Keratinocyte (primary cell): Measurements from ENCODE around the gene SSH2. TPM values are rescaled to one million over a fixed set of nuclear protein-coding genes. Genes with fewer than 3 reads are reported as not detected.
A peak's percentile ranks its signal among the peaks of the same experiment; 100 is the strongest.

Experiments used
- DNase-seq: peaks from one replicate; pipeline ENCODE4 v3.0.0-alpha.2; 2011; ENCODE audit warnings: low read depth, missing footprints, low spot score
- FAIRE-seq: peaks from 2 replicates; lab custom pipeline; 2011; peaks lifted over from hg19 to GRCh38; lab: Jason Lieb, UNC
- H2AFZ ChIP-seq: 2 replicates; pipeline ENCODE4 v1.6.0; 2012; ENCODE audit warnings: low read length, control low read depth, inconsistent platforms; ENCODE audit not compliant: control insufficient read depth
- H3K27ac ChIP-seq: 2 replicates; pipeline ENCODE4 v1.5.1; 2011; ENCODE audit warnings: low read length; ENCODE audit not compliant: control insufficient read depth, insufficient read depth
- H3K27me3 ChIP-seq: 3 replicates; pipeline ENCODE4 v1.6.0; 2011; ENCODE audit warnings: low read length; ENCODE audit not compliant: control insufficient read depth, insufficient read depth; ENCODE audit errors: extremely low read depth
- H3K36me3 ChIP-seq, 2 experiments: 2 replicates in 1 of 2; 3 replicates in 1 of 2; pipeline ENCODE4 v1.5.1; 2011; ENCODE audit warnings: low read length in 2 of 2, mild to moderate bottlenecking in 1 of 2; ENCODE audit not compliant: control insufficient read depth in 2 of 2, insufficient read depth in 2 of 2; ENCODE audit errors: extremely low read depth in 1 of 2
- H3K4me1 ChIP-seq: 3 replicates; pipeline ENCODE4 v1.5.1; 2011; ENCODE audit warnings: low read length; ENCODE audit not compliant: control insufficient read depth, insufficient read depth; ENCODE audit errors: extremely low read depth
- H3K4me2 ChIP-seq: 3 replicates; pipeline ENCODE4 v1.6.0; 2011; ENCODE audit warnings: low read depth, low read length; ENCODE audit not compliant: control insufficient read depth, insufficient read depth; ENCODE audit errors: extremely low read depth
- H3K4me3 ChIP-seq, 3 experiments: fragments of 200-600 bp in 1 of 3; sonication (generic) in 1 of 3; 2 replicates in 2 of 3; 3 replicates in 1 of 3; pipeline ENCODE4 v1.5.1; 2011 to 2016; ENCODE audit warnings: low read length in 3 of 3, mild to moderate bottlenecking in 3 of 3, control low read depth in 2 of 3, inconsistent platforms in 1 of 3, low read depth in 1 of 3, mixed read lengths in 1 of 3, mixed run types in 1 of 3, moderate library complexity in 1 of 3; ENCODE audit not compliant: control insufficient read depth in 2 of 3, insufficient read depth in 2 of 3; ENCODE audit errors: extremely low read depth in 1 of 3
- H3K79me2 ChIP-seq: 2 replicates; pipeline ENCODE4 v1.6.0; 2012; ENCODE audit warnings: low read length; ENCODE audit not compliant: control insufficient read depth, insufficient read depth
- H3K9ac ChIP-seq: 3 replicates; pipeline ENCODE4 v1.6.0; 2011; ENCODE audit warnings: low read length; ENCODE audit not compliant: control insufficient read depth, insufficient read depth; ENCODE audit errors: extremely low read depth
- H3K9me1 ChIP-seq: 3 replicates; pipeline ENCODE4 v1.6.0; 2011; ENCODE audit warnings: low read length; ENCODE audit not compliant: control insufficient read depth, insufficient read depth; ENCODE audit errors: extremely low read depth
- H3K9me3 ChIP-seq: 2 replicates; pipeline ENCODE4 v1.5.1; 2012; ENCODE audit warnings: low read depth, low read length; ENCODE audit not compliant: control insufficient read depth
- H4K20me1 ChIP-seq: 3 replicates; pipeline ENCODE4 v1.6.0; 2011; ENCODE audit warnings: low read length; ENCODE audit not compliant: control insufficient read depth, insufficient read depth; ENCODE audit errors: extremely low read depth
- CTCF ChIP-seq, 3 experiments: IDR thresholded peaks in 1 of 3; conservative IDR thresholded peaks in 1 of 3; optimal IDR thresholded peaks in 1 of 3; 2 replicates in 2 of 3; 3 replicates in 1 of 3; pipeline versions ENCODE3 to v1.5.1; 2011; ENCODE audit warnings: low read length in 3 of 3, mild to moderate bottlenecking in 3 of 3, moderate library complexity in 2 of 3, control low read depth in 1 of 3, inconsistent platforms in 1 of 3; ENCODE audit not compliant: insufficient read depth in 2 of 3; ENCODE audit errors: extremely low read depth in 1 of 3
- EZH2 ChIP-seq: IDR thresholded peaks from one replicate; pipeline ENCODE4 v1.6.1; 2012; ENCODE audit warnings: inconsistent platforms, mild to moderate bottlenecking, low read length, moderate library complexity
- dilution Hi-C: fragments of 300-500 bp; cut with MboI; formaldehyde crosslinking; loops from one replicate; pipeline ENCODE4 v1.7.0; 2020; ENCODE audit warnings: low sequenced_read_pairs; ENCODE audit not compliant: extremely low pct_ligation_motif_present
- polyA plus RNA-seq, 5 experiments: library from polyadenylated mRNA; depleted of rRNA in 3 of 5; stranded (reverse) in 3 of 5; stranded (forward) in 1 of 5; unstranded in 1 of 5; fragments of >200 nt; gene quantifications; 1 replicate in 1 of 5; 2 replicates in 3 of 5; 3 replicates in 1 of 5; pipeline versions ENCODE4 v1.2.1 to v1.2.3, GENCODE V29; 2011 to 2012; ENCODE audit warnings: missing spikeins in 2 of 5, low read depth in 1 of 5, low replicate concordance in 1 of 5

The SSH2 gene
- polyA plus RNA-seq, 1 donor (not counting 4 experiments of a cell fraction or from before 2014, with no cell fraction given): 13.9 TPM

- Histone ChIP-seq H3K79me2 (peaks cover 59% of the 10 kb centered on the region), H3K4me1 (peaks cover 85% of the 10 kb centered on the region), H3K9me1 (peaks cover 17% of the 10 kb centered on the region), H2AFZ (no peak overlapping the region), H3K4me2 (peak overlapping the region; percentile 97), H3K4me3 (peak overlapping the region; percentile 81 to 92 (median 85)), H3K36me3 (peaks cover 6 to 11% of the 10 kb centered on the region in 2 experiments), H3K9me3 (no peaks in the 10 kb centered on the region), H3K27me3 (no peaks in the 10 kb centered on the region), H3K27ac (peak overlapping the region; percentile 64), H4K20me1 (peaks cover 28% of the 10 kb centered on the region), H3K9ac (peak overlapping the region; percentile 78)
- DNase-seq (no peak), FAIRE-seq (no peak)
- TF ChIP-seq EZH2 (no peak), CTCF (optimal IDR thresholded peaks at IDR 0.05 in 1 of 3, IDR thresholded peaks at IDR 0.05 in 1 of 3, conservative IDR thresholded peaks at IDR 0.05 in 1 of 3; ENCODE audit: extremely low read depth in 1 of 3, insufficient read depth in 2 of 3, low read length in 3 of 3) (no peak)
- dilution Hi-C loops: no loop called here
Observed at GRCh38 chr17:29587591-29587990, 342.4 kb downstream of the SSH2 start.

GRCh38 chr17:29586676-29587469, 343.2 kb downstream of the SSH2 start:
- H3K4me1 ChIP-seq: peaks cover 85% of the 10 kb centered on the region
- TF ChIP-seq CTCF (optimal IDR thresholded peaks at IDR 0.05 in 1 of 3, IDR thresholded peaks at IDR 0.05 in 1 of 3, conservative IDR thresholded peaks at IDR 0.05 in 1 of 3; ENCODE audit: extremely low read depth in 1 of 3, insufficient read depth in 2 of 3, low read length in 3 of 3) (no peak), EZH2 (no peak)
- H3K79me2 ChIP-seq: peaks cover 64% of the 10 kb centered on the region
- peaks cover 28% of the 10 kb centered on the region for H4K20me1 ChIP-seq
- no peak overlapping the region for H3K4me3 ChIP-seq
- dilution Hi-C loops: no loop called here
- H3K9me1 ChIP-seq: peaks cover 22% of the 10 kb centered on the region
- no peak overlapping the region for H3K27ac ChIP-seq
- FAIRE-seq (peak; percentile 29), DNase-seq (no peak)
- no peak overlapping the region for H2AFZ ChIP-seq
- peak overlapping the region; percentile 97 for H3K4me2 ChIP-seq
- H3K27me3 ChIP-seq: no peaks in the 10 kb centered on the region
- peak overlapping the region; percentile 3 for H3K9ac ChIP-seq
- no peaks in the 10 kb centered on the region for H3K9me3 ChIP-seq
- H3K36me3 ChIP-seq: peaks cover 12 to 18% of the 10 kb centered on the region in 2 experiments
